ENCODE measurements around the gene NPTXR. TPM values are rescaled to one million over a fixed set of nuclear protein-coding genes. Genes with fewer than 3 reads are reported as not detected.

Gene NPTXR
- polyA plus RNA-seq, 1 of the 3 experiments (the other 2 are of a cell fraction) = 1.2 TPM

DNA sequence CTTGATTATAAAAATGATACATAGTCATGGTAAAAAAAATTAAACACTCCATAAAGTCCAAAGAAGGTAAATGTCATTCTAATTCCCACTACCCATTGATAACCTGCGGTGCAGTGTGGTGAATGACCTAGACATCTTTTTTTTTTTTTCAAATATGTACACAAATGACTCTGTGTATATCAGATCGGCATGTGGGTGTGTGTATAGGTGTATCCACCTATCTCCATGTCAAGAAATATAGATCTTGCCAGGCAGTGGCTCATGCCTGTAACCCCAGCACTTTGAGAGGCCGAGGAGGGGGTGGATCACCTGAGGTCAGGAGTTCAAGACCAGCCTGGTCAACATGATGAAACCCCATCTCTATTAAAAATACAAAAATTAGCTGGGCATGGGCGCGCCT is 46.5 kb upstream of the NPTXR start:
- H3K4me2 ChIP-seq = no peak overlapping the region
- H3K4me3 ChIP-seq (ENCODE audit: low read depth in 2 of 2, low read length in 1 of 2) = no peak overlapping the region
- H2AFZ ChIP-seq (ENCODE audit: low read depth) = no peak overlapping the region
- ChIA-PET POLR2A (no interaction called here), CTCF (interaction anchor here (1.6 kb wide), 1 partner anchor 20 kb away, joined by 5 read pairs; no protein-coding TSS in a partner anchor)
- no peaks in the 10 kb centered on the region for H3K79me2 ChIP-seq (ENCODE audit: insufficient read depth)
- DNase-seq = no peak
- WGBS (ENCODE audit: low lambda C conversion rate) = 47% methylated on average over 5 of the region's 5 CpGs
- H3K9me2 ChIP-seq = no peaks in the 10 kb centered on the region
- H3K4me1 ChIP-seq (ENCODE audit: control insufficient read depth in 1 of 2, insufficient read depth in 2 of 2, low read depth in 1 of 2, low read length in 1 of 2) = no peaks in the 10 kb centered on the region
- H3K27me3 ChIP-seq (ENCODE audit: insufficient read depth) = no peaks in the 10 kb centered on the region; the same call in 1 of the 2 replicates
- H4K20me1 ChIP-seq (ENCODE audit: insufficient read depth) = no peaks in the 10 kb centered on the region
- TF ChIP-seq TCF12 (IDR thresholded peaks at IDR 0.05) (no peak), ELF1 (IDR thresholded peaks at IDR 0.05) (no peak), NFIC (IDR thresholded peaks at IDR 0.05; ENCODE audit: borderline replicate concordance) (no peak), CTCF (IDR thresholded peaks at IDR 0.05) (no peak), POLR2AphosphoS5 (IDR thresholded peaks at IDR 0.05; ENCODE audit: low read depth, low read length) (no peak)
- TF ChIP-seq, protein P1, sequence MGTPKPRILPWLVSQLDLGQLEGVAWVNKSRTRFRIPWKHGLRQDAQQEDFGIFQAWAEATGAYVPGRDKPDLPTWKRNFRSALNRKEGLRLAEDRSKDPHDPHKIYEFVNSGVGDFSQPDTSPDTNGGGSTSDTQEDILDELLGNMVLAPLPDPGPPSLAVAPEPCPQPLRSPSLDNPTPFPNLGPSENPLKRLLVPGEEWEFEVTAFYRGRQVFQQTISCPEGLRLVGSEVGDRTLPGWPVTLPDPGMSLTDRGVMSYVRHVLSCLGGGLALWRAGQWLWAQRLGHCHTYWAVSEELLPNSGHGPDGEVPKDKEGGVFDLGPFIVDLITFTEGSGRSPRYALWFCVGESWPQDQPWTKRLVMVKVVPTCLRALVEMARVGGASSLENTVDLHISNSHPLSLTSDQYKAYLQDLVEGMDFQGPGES (IDR thresholded peaks at IDR 0.05; ENCODE audit: low read depth, low read length) = no peak
- TF ChIP-seq, protein P2, sequence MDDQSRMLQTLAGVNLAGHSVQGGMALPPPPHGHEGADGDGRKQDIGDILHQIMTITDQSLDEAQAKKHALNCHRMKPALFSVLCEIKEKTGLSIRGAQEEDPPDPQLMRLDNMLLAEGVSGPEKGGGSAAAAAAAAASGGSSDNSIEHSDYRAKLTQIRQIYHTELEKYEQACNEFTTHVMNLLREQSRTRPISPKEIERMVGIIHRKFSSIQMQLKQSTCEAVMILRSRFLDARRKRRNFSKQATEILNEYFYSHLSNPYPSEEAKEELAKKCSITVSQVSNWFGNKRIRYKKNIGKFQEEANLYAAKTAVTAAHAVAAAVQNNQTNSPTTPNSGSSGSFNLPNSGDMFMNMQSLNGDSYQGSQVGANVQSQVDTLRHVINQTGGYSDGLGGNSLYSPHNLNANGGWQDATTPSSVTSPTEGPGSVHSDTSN (IDR thresholded peaks at IDR 0.05) = no peak
- H3K9ac ChIP-seq = no peak overlapping the region
- no peaks in the 10 kb centered on the region for H3K36me3 ChIP-seq (replicated peaks in 1 of 2; ENCODE audit: control insufficient read depth in 1 of 2, insufficient read depth in 2 of 2, low read length in 1 of 2)
- H3K9me3 ChIP-seq = no peaks in the 10 kb centered on the region
- no peak overlapping the region for H3K27ac ChIP-seq (ENCODE audit: low read depth in 2 of 2, low read length in 1 of 2)
- H3F3A ChIP-seq (replicated peaks; ENCODE audit: insufficient read depth) = no peaks in the 10 kb centered on the region

DNA sequence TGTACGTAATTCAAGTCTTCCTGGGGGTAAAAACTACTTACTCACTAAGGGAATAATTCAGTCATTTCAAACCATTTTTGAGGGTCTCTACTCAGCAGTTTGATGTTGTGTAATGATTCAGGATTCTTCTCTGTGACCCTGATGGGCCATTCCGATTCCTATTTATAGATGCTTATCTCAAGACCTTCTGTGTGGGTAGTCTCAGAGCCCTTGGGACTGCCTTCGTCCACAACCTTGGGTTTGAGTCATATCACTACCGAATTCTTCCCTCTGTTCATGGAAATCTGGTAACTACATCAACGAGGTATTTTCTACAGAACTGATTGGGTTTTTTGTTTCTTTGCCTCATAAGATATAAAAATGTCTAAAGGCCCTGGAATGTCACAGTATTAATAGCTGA is 42.5 kb upstream of the NPTXR start:
- no peak overlapping the region for H3K4me3 ChIP-seq (ENCODE audit: low read depth in 2 of 2, low read length in 1 of 2)
- peaks cover 0 to 4% of the 10 kb centered on the region in 2 experiments; a peak in 1 of 4 replicates for H3K4me1 ChIP-seq (ENCODE audit: control insufficient read depth in 1 of 2, insufficient read depth in 2 of 2, low read depth in 1 of 2, low read length in 1 of 2)
- H3F3A ChIP-seq (replicated peaks; ENCODE audit: insufficient read depth) = no peaks in the 10 kb centered on the region
- no peak overlapping the region for H2AFZ ChIP-seq (ENCODE audit: low read depth)
- WGBS (ENCODE audit: low lambda C conversion rate) = 42% methylated on average over 5 of the region's 5 CpGs
- no peak for DNase-seq
- no peaks in the 10 kb centered on the region for H3K79me2 ChIP-seq (ENCODE audit: insufficient read depth)
- ChIA-PET POLR2A (no interaction called here), CTCF (no interaction called here)
- no peak overlapping the region for H3K4me2 ChIP-seq
- no peaks in the 10 kb centered on the region; the same call in 1 of the 2 replicates for H3K27me3 ChIP-seq (ENCODE audit: insufficient read depth)
- no peaks in the 10 kb centered on the region for H3K9me2 ChIP-seq
- no peaks in the 10 kb centered on the region for H3K9me3 ChIP-seq
- H4K20me1 ChIP-seq (ENCODE audit: insufficient read depth) = no peaks in the 10 kb centered on the region
- H3K27ac ChIP-seq (ENCODE audit: low read depth in 2 of 2, low read length in 1 of 2) = no peak overlapping the region
- no peak overlapping the region for H3K9ac ChIP-seq
- no peaks in the 10 kb centered on the region for H3K36me3 ChIP-seq (replicated peaks in 1 of 2; ENCODE audit: control insufficient read depth in 1 of 2, insufficient read depth in 2 of 2, low read length in 1 of 2)
- TF ChIP-seq FOXJ3 (CRISPR knock-in tag; IDR thresholded peaks at IDR 0.05) (no peak), RFX5 (IDR thresholded peaks at IDR 0.05; ENCODE audit: low read length) (no peak), YY1 (IDR thresholded peaks at IDR 0.05; ENCODE audit: low read depth) (no peak), CTCF (IDR thresholded peaks at IDR 0.05) (no peak), TAF1 (IDR thresholded peaks at IDR 0.05; ENCODE audit: borderline replicate concordance, low read depth, low read length) (no peak), SMC3 (IDR thresholded peaks at IDR 0.05; ENCODE audit: low read depth, low read length) (no peak), GATA2 (CRISPR knock-in tag; IDR thresholded peaks at IDR 0.05) (no peak), REST (IDR thresholded peaks at IDR 0.05; ENCODE audit: low read depth, low read length) (no peak), NRF1 (IDR thresholded peaks at IDR 0.05; ENCODE audit: low read depth, low read length) (no peak), SIN3A (IDR thresholded peaks at IDR 0.05; ENCODE audit: borderline replicate concordance, low read depth, low read length) (no peak), FOXM1 (IDR thresholded peaks at IDR 0.05; ENCODE audit: low read depth) (no peak), EZH2phosphoT487 (IDR thresholded peaks at IDR 0.05; ENCODE audit: borderline replicate concordance, low read depth) (no peak)

Measured in SK-N-SH (cell line).